ENCODE results near the gene ATP8A2.

Gene ATP8A2

DNA sequence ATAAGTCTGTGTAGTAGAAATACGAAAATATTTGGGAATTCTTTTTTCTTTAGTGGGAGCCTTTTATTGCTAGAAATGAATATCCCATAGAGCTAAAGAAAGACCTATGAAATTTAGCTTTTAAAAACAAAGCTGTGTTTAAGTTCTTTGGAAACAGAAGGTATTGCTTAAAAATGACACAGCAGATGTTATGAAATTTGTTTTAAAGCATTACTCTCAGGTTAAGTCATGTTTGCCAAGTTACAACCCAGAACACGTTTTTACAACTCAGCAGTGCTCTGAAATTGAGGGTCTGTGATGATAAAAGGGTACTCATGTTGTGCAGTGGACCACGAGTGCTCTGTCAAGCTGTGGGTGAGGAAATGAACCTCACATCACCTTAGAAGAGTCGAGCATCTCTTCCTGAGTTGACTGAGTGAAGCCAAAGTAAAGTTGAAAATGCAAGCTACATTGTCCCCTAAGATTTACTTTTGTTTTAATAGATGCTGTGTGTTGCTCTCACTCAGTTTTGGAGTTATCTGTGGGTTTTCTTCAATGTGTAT, 519.0 kb downstream of the ATP8A2 start:
- H3K4me3 ChIP-seq (replicated peaks; ENCODE audit: low read depth, low read length) = no peak overlapping the region
- no peak for DNase-seq (ENCODE audit: extremely low read depth, low read depth)
- TF ChIP-seq, protein P1, sequence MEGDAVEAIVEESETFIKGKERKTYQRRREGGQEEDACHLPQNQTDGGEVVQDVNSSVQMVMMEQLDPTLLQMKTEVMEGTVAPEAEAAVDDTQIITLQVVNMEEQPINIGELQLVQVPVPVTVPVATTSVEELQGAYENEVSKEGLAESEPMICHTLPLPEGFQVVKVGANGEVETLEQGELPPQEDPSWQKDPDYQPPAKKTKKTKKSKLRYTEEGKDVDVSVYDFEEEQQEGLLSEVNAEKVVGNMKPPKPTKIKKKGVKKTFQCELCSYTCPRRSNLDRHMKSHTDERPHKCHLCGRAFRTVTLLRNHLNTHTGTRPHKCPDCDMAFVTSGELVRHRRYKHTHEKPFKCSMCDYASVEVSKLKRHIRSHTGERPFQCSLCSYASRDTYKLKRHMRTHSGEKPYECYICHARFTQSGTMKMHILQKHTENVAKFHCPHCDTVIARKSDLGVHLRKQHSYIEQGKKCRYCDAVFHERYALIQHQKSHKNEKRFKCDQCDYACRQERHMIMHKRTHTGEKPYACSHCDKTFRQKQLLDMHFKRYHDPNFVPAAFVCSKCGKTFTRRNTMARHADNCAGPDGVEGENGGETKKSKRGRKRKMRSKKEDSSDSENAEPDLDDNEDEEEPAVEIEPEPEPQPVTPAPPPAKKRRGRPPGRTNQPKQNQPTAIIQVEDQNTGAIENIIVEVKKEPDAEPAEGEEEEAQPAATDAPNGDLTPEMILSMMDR (IDR thresholded peaks at IDR 0.05; ENCODE audit: low read depth, low read length, missing control alignments) = no peak

DNA sequence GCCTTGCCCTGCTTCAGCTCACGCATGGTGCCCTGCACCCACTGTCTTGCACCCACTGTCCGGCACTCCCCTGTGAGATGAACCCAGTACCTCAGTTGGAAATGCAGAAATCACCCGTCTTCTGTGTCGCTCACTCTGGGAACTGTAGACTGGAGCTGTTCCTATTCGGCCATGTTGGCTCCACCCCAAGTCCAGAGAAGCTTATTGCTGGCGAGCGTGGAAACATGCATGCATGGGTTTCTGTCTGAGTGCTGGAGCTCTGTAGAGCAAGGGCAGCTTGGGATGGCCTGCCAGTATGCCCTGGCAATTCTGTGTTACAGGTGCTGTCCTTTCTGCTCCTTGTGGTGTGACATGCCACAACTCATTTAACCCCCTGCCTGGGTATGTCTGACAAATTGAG, 527.2 kb downstream of the ATP8A2 start:
- DNase-seq (ENCODE audit: extremely low read depth, low read depth) = no peak
- TF ChIP-seq, protein P1 (IDR thresholded peaks at IDR 0.05; ENCODE audit: low read depth, low read length, missing control alignments) = no peak

DNA sequence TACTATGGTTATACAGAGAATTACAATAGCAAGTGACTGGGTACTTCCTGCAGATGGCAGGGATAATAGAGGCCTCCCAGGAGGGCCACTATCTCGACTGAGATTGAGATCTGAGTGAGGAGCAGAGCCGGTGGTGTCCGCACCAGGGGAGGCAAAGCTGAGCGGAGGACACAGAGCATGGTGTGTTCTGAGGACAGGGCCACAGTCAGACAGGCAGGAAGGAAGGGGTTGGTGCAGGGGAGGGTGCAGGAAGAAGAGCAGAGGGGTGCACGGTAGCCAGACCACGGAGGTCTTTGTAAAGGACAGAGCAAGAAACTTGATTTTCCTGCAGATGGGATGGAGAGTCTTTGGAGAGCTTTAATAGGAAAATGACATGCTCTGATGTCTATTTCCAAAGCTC, 527.7 kb downstream of the ATP8A2 start:
- DNase-seq (ENCODE audit: extremely low read depth, low read depth) = no peak
- TF ChIP-seq, protein P1 (IDR thresholded peaks at IDR 0.05; ENCODE audit: low read depth, low read length, missing control alignments) = no peak
- no peak overlapping the region for H3K4me3 ChIP-seq (replicated peaks; ENCODE audit: low read depth, low read length)

More for the DNA sequence above, 527.2 kb downstream of the ATP8A2 start:
- H3K4me3 ChIP-seq (replicated peaks; ENCODE audit: low read depth, low read length) = no peak overlapping the region

DNA sequence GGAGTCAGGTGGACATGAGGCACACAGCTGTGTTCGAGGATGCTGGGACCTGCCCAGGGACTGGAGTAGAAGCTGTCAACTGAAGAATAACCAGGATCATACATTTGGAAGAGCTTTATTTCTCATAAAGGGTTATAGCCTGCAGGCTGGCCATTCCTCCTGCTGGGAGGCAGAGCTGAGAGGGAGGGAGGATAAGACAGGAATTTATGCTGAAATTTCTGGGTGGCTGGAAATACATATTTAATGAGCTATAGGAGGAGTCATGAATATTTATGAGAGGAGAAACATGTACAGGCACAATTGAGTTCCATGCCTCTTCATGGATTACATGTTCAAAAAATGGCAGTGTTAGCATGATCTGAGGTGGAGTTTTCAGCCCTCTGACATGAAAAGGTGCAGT, 528.2 kb downstream of the ATP8A2 start:
- no peak for DNase-seq (ENCODE audit: extremely low read depth, low read depth)
- H3K4me3 ChIP-seq (replicated peaks; ENCODE audit: low read depth, low read length) = no peak overlapping the region
- TF ChIP-seq, protein P1 (IDR thresholded peaks at IDR 0.05; ENCODE audit: low read depth, low read length, missing control alignments) = no peak

DNA sequence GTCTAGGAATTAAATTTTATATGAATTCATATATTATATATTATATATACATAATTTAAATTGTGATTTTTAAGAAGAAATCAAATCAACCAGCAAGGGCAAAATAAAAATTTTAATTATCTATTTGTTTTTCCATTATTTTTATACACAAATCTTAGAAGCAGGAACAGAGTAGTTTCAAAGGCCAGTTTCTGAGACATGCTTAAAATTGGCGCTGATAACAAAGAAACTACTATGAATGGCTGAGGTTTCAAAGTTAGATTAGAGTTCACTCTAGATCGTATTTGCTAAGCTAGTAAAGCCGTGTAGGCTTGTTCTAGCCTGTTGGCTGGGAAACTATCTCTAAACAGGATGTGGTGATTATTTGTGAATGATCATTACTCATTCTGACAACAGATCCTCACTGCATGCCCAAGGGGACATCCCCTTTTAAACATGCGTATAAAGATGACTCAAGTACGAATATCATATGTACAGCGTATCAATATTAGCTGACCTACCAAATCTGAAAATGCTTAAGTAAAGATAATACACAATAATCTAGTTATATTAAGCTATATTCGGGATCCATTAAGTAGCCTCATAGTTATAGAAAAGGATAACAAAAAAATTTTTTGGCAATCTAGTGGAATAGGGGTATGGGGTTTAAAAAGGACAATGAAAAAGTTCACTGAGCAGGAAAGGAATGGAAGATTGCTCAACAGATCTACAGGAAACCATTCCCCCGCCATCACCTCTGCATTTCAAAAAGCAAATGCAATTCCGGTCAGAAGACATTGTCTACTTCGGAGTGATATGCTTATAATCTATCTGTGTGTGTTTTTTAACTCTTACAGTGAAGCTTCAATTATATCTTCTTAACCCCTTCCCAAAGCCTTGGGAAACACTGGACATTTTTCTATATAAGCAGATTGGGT, 529.9 kb downstream of the ATP8A2 start:
- TF ChIP-seq, protein P1 (IDR thresholded peaks at IDR 0.05; ENCODE audit: low read depth, low read length, missing control alignments) = no peak
- DNase-seq (ENCODE audit: extremely low read depth, low read depth) = no peak

DNA sequence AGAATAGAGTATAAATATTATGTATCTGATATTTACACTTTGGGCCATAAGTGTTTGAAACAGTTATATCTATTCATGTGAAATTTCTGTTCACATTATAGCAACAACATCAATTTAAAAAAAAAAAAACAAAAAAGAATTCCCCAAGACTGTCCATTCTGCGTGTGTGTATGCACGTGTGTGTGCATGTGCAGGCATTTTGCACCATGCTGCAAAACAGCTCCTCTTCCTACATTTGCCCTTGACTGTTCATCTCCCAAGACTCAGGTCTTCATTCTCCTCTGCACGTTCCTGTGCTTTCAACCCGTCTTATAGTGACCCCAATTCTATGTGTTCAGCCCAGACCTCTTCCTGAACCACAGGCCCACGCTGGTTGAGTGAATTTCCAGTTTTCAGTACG, 530.7 kb downstream of the ATP8A2 start:
- TF ChIP-seq, protein P1 (IDR thresholded peaks at IDR 0.05; ENCODE audit: low read depth, low read length, missing control alignments) = no peak
- no peak overlapping the region for H3K4me3 ChIP-seq (replicated peaks; ENCODE audit: low read depth, low read length)
- no peak for DNase-seq (ENCODE audit: extremely low read depth, low read depth)

More for the DNA sequence above, 529.9 kb downstream of the ATP8A2 start:
- H3K4me3 ChIP-seq (replicated peaks; ENCODE audit: low read depth, low read length) = no peak overlapping the region

Measured in HFF-Myc (cell line).